Activated CD8-positive, alpha-beta memory T cell treated with anti-CD3 and anti-CD28 coated beads for 36 hours (primary cell): ENCODE data around the gene WDR77. TPM values are rescaled to one million over a fixed set of nuclear protein-coding genes. Genes with fewer than 3 reads are reported as not detected.

Source experiments
- CTCF ChIA-PET: fragments of 350-600 bp; sonication (Branson Sonifier 250); formaldehyde crosslinking; loops from one replicate; lab custom pipeline; 2021; ENCODE audit warnings: antibody characterized with exemption; lab: Charles Lee
- POLR2A ChIA-PET: fragments of 350-600 bp; sonication (Branson Sonifier 250); formaldehyde crosslinking; loops from one replicate; lab custom pipeline; 2021; ENCODE audit warnings: antibody characterized with exemption; lab: Charles Lee
- total RNA-seq, 2 experiments: library from RNA; stranded (reverse); gene quantifications; one replicate each; pipeline ENCODE4 v1.2.3, GENCODE V29; 2021

WDR77 gene
- total RNA-seq, 2 experiments from 2014 or later, result 75.4 to 78.6 TPM

DNA sequence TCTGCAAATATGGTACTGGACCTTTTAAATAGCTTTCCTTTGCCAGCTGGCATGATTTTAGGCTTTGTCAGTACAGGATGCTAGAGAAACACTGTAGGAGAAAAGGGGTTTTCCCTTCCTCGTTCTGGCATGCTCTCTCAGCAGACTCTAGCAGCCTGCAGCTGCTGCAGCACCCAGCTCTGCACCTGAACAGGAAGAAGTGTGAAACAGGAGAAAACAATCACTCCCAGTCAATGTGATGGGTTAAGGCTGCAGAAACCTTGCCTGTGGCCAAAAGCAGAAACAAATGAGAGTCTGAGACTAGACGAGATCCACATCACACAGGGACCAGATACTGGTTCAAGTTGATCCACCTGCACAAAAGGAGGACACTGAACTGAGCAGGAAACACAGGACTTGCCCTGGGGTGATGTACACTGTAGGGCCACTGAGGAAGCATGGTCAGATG lies 42.7 kb downstream of the WDR77 start:
- ChIA-PET POLR2A (no interaction called here), CTCF (no interaction called here)

DNA sequence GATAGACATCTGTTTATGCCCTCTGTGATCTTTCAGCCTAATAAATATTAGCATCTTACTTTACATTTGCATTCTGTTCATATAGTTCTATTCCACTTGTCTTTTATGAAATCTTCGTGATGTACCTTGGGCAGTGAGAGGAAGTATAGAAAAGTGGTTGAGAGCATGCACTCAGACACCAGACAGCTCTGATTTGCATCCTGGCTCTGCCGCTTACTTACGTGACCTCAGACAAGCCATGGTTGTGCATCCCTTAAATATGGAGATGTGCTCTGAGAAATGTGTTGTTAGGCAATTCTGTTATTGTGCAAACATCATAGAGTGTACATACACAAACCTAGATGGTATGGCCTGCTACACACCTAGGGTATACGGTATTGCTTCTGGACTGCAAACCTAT lies 44.5 kb downstream of the WDR77 start:
- ChIA-PET CTCF (interaction anchor here (1.1 kb wide), 1 partner anchor 36 kb away, joined by 3 read pairs; no protein-coding TSS in a partner anchor), POLR2A (no interaction called here)

DNA sequence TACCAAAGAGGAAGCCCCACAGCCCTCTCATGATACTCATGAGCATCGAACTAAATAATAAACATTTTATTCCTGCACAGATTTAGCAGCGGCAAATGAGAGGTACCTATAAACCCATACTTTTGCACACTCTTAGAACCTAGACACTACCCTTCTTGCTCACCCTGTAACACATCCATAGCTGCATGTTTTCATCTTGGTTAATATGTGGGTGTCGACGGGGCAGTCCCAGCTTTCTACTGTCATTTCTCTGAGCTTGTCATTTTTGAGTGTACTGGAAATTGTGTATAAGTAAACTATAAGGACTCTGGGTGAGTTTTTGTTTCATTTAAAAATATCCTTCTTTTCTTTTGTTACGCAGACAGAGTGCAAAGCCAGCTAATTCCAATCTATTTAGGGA lies 47.0 kb downstream of the WDR77 start:
- POLR2A ChIA-PET, result no interaction called here

DNA sequence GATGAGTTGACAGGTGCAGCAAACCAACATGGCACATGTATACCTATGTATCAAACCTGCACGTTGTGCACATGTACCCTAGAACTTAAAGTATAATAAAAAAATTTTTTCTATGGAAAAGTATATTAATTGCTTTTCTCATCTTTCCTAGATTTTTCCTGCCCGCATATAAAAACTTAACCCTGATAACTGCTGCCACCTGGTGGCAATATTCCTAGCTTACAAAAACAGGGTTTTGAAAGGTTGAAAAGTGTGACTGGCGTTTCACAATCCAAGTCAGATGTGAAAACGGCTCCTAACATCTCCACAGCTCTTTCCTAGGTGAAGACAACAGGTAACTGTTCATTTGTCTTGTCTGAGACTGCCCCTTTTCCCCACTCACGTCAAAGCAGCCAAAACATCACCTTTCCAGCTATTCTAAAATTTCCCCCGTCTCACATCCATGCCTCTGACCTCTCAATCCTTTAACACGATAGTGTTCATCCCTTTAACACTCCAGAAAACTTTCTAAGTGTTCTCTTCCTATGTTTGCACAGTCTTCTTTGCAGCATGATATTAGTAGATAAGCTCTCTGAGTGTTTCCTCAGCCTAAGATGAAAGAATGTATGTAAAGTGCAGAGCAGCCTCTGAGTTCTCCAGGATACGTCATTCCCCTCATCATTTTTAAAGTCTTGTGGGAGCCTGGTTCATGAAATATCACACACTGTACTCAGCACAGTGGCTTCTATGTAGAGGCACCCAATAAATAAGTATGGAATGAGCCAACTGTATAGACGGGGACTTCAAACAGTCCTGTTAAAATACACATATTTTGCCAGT lies 49.1 kb downstream of the WDR77 start:
- ChIA-PET CTCF (interaction anchor here (0.7 to 3.8 kb wide), 8 partner anchors 26 to 370 kb away, joined by 3 to 22 read pairs (median 3); no protein-coding TSS in a partner anchor), POLR2A (no interaction called here)

More for the DNA sequence above, 47.0 kb downstream of the WDR77 start:
- CTCF ChIA-PET, result interaction anchor here (3.8 kb wide), 1 partner anchor 179 kb away, joined by 22 read pairs; no protein-coding TSS in a partner anchor

DNA sequence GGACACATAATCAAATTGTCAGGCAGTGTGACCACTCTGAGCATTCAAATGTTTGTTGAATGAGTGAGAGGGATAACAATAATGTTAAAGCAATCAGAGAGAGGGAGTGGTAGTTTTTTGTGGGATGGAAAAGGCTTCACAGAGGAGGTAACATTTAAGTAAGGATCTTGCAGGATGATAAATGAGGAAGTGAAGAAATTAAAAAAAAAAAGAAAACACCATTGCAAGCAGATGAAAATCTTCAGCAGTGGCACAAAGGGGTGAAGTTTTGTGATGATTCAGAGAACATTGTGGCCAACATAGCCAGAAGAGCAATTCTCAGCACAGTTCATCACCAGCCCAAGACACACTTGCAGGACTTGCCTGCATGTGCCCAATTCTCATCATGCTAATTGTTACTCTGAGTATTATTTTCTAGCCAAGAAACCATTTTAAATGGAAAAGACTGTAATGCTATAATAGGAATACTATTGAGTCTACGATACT lies 56.6 kb downstream of the WDR77 start:
- ChIA-PET POLR2A (no interaction called here), CTCF (interaction anchor here (0.8 kb wide), 1 partner anchor 44 kb away, joined by 3 read pairs; no protein-coding TSS in a partner anchor)

DNA sequence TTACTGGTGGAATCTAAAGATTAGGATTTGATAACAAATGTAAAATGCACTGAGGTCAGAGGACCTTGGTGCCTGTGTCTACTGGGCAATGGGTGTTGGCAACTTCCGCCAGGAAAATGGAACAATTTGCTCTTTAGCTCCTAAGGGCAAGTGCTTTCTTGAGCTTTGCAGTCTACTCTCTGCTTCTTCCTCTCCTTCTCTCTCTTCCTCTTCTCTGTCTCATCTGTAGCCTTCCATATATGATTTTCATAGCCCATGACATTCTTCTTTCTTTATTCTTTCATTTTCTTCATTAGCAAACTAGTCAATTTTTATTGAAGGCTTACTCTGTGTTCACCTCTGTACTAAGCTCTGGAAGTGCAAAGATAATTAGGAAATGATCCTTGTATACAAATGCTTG lies 57.0 kb downstream of the WDR77 start:
- POLR2A ChIA-PET, result no interaction called here
- CTCF ChIA-PET, result interaction anchor here (0.8 kb wide), 1 partner anchor 44 kb away, joined by 3 read pairs; no protein-coding TSS in a partner anchor

Other genes with a start within 250 kb of the WDR77 start
- gene DENND2D, start 248.6 kb downstream of the WDR77 start, total RNA-seq, result 100 to 1,000 TPM; 232 TPM
- gene CHI3L2, start 221.5 kb downstream of the WDR77 start, total RNA-seq, result 1 to 10 TPM; 2.1 to 2.6 TPM
- gene CHIA, start 158.4 kb downstream of the WDR77 start, total RNA-seq, result not detected
- under 1 TPM; 0.40 to 0.48 TPM for gene OVGP1, start 21.5 kb downstream of the WDR77 start, total RNA-seq
- gene ATP5PB, start 208 bp upstream of the WDR77 start, total RNA-seq, result 100 to 1,000 TPM; 371 to 373 TPM
- 1 to 10 TPM; 1.6 to 1.8 TPM for gene C1orf162, start 24.7 kb upstream of the WDR77 start, total RNA-seq
- not detected for gene ADORA3, start 54.4 kb upstream of the WDR77 start, total RNA-seq
- under 1 TPM in 1 of 2 experiments, not detected in 1; 0.25 TPM for gene TMIGD3, start 54.4 kb upstream of the WDR77 start, total RNA-seq
- 100 to 1,000 TPM; 245 to 248 TPM for gene RAP1A, start 170.5 kb upstream of the WDR77 start, total RNA-seq